GM19397 (cell line): ENCODE data around the gene VPS39.

Experiments
- ATAC-seq: cut with Tn5 transposase; IDR thresholded peaks from one replicate; pipeline ENCODE4 v1.9.1; 2021; ENCODE audit warnings: mild to moderate bottlenecking, moderate library complexity; ENCODE audit not compliant: unreplicated experiment

The VPS39 gene

DNA sequence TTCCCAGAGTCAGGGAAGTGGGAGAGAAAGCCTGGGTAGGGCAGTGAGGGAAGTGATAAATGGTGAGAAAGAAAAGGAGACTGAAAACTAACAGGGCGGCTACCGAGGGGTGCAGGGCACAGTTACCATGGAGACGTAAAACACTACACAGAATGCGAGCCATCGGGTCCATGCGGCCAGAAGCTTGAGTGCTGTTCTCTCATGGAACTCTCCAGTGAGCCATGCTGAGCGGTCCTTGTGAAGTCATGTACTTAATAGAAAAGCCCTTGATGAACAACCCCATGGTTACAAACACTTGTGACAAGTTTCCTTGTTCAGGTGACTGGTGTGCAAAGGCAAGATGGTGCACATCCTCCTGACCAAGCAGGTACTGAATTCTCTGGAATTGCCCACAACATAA, 48.0 kb downstream of the VPS39 start:
- ATAC-seq = no peak

DNA sequence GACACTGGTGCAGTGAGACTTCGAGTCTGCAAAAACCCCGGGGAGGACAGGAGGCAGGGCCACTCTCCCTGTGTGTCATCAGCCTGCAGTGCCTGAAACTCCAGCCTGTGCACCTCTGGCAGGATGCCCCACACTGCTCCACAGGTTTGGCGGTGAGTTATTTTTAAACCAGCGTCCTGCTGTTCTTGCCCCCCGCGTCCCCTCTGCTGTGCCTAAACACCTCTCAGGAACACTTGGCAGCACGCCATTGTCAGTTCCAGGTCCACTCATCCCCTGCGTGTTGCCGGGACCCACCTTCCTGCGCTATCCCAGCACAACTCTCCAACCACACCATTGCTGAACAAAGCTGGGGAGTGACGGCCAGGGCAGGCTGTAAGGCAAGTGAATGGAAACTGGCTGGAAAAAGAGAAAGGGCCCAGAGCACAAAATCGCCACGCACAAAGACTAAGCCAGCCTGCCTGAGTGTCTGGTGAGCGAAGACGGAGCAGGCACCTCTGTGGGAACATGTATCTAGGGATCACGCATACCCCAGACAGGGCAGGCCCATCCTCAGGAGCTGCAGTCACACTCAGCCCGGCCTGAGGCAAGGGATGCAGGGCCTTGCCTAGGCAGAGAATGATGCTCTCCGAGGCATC, 48.6 kb downstream of the VPS39 start:
- ATAC-seq = no peak

DNA sequence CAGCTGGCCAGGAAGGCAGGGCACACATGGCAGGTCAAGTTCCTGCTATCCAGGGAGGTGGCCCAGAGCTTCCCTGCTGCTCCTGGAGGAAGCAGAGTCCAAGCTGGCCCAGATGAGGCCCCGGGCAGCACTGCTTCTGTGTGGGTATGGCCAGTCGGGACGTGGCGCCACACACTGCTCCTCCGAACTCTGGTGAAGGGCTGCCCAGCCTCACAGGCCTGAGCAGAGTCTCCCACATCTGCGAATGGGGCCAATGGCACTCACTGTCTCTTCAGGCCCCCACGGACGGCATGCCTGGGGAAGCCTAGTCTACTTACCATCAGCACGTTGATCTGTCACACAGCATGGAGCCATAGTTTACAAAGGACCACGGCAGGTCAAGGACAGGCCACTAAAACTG, 49.2 kb downstream of the VPS39 start:
- no peak for ATAC-seq

DNA sequence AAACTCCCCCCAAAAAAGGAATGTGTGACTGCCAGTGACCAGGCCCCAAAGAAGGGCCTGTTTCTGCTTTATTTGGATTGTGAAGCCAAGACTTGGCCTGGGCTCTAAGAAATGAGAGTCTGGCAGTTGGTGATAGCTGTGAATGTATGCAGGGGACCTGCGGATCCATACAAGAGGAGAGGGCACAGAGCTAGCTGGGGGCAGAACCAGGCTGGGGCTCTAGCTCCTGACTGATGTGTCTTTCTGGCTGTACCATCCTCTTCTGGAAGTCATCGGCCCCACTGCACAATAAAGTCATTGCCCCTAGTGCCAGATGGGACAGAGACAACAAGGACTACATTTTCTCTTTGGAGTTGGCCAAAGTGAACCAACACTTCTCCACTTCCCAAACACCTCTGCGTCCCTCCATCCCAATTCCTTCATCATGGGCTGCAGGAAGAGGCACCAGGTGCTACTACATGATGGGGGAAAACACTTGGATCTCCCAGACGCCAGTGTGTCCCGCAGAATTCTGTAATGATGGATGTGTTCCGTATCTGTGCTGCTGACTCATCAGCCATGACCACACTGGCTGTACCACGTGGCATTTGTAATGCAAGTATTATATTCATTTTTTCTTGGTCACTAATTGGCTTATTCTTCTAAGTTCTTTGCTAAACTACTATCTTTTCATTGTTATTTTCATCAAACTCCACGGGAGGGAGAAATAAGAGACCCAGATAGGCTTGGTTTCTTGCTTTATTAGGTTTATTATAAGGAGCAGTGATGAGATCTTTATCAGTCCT, 49.9 kb downstream of the VPS39 start:
- no peak for ATAC-seq

DNA sequence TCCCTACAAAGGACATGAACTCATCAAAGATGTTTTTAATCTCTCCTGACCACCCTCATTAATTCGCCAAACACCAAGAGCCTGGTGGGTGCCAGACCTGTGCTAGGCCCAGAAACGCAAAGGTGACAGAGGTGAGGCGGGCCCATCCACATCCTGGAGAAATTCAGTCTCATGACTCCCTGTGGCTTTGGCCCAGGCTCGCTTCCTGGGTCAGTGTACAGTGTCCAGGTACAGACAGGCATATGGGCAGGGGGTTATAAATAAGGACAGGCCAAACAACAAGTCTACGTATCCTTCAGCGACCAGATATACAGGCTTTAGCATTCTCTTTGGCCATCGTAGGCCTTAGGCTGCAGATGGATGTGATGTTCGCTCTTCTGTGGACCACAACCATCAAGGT, 50.7 kb downstream of the VPS39 start:
- no peak for ATAC-seq

DNA sequence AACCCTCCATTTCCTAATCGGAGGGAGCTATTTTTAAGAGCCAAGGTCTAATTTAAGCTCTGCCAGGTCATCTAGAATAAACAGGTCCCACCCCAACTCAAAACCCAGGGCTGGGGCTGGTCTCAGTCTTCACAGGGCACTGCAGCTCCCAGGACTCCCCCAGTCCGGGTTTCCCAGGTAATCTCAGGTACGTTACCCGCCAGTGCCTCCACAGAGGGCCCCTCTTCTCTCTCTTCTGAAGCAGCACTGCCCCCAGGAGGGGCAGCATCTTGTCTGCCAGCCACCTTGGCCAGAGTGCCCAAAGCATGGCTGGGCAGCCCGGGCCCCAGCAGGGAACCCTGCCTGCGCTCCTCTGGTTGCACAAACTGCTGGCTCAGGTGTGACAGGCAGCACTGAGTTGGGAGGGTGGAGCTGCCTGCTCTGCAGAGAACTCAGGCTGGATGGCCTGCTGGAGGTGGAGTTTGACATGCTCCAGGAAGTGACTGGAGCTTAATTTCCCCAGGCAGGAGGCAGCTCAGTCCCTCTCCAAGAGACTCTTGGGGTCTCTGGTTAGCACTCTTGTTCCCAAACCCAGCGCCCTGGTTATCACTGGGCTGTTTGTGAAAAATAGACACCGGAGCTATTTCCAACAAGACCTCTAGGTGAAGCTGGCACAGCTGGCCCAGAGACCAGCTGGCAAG, 51.7 kb downstream of the VPS39 start, which contains the start of gene PLA2G4F:
PLA2G4F (minus strand) TSS at position 394 of the 680 bp plus-strand sequence; CDS start at position 307, 87 bp downstream.
- no peak for ATAC-seq

DNA sequence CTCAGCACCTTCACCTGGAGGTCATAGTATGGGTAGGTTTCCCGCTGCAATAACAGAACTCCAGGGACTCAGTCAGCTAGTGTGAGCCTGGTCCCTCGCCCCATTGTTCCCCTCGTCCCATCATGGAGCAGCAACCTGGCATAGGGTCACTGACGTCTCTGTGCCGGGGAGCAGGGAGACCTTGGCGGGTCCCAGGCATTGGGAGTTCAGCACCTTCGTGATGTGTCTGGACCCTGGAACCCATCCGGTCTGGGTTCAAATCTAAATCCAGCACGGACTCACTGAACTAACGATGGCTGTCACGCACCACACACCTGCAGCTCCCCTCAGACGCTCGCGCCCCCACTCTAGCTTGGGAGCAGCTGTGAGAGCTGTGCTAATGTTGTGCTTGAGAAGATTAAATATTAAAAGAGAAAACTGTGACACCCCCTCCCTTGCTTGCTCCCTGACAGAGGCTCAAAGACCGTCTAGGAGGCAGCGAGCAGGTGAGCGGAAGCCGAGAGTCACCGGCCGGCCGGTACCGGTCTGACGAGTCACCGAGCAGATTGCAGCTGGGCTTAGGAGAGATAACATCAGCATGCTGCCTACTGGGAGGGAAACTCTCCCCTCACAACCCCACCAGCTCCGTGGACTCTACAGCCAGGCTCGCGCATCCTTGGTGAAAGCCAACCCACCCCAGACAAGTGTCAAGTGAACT, 52.4 kb downstream of the VPS39 start:
- no peak for ATAC-seq

DNA sequence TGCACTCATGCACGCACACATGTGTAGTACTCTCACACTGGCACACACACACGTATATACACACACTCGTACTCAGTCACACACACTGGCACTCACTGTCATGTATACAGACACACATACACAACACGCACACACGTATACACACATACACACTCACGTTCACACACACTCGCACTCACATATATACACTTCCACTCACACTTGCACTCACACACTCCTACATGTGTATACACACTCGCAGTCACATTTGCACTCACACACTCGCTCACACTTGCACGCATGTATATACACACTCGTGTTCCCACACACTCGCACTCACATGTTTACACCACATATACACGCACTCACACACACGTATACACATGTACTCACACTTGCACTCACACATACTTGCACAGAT, 53.1 kb downstream of the VPS39 start:
- no peak for ATAC-seq

DNA sequence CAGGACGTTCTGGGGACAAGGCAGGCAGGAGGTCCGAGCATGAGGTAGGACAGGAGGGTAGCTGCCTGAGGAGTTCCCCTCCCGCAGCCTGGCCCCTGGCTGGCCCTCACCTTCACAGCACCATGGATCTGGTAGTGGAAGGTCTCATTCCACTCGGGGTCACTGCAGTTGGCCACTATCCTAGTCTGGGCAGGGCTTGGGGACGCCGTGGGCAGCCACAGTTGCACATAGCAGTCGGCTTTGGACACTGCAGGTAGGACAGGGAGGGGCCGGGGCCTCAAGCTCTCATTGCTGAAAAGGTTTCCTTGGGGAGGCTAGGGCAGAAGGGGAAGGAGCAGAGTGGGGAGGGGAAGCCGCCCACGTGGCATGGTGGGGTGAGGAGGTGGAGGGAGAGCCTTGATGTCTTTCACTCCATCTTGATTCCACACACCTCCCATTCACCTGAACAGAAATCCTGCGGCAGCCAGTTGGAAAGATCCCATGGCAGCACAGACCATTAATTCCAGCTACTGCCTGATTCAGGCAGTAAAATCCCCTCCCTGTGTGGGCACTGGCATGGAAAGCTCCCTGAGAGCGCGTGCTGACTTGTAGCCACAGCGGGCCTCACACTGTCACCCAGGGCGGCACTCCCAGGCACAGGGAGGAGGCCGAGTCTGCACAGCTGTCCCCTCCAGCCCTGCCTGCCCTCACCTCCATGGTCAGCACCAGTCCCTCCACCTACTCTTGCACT, 53.7 kb downstream of the VPS39 start:
- no peak for ATAC-seq

DNA sequence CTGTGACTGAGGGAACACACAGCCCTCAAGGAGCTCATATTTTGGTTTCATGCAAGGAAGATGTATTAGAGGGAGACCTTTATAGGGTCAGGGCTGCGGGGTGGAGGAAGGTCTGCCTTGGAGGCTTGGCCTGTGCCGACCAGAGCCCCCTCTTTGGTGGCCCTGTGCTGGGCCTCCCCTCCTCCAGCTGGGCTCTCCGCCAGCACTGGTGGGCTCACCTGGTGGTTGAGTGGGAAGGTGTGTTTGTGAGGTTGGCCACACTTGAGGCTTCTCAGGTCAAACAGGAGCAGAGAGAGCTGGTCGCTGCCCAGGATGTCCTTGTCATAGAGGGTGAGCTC, 54.3 kb downstream of the VPS39 start:
- ATAC-seq = no peak

DNA sequence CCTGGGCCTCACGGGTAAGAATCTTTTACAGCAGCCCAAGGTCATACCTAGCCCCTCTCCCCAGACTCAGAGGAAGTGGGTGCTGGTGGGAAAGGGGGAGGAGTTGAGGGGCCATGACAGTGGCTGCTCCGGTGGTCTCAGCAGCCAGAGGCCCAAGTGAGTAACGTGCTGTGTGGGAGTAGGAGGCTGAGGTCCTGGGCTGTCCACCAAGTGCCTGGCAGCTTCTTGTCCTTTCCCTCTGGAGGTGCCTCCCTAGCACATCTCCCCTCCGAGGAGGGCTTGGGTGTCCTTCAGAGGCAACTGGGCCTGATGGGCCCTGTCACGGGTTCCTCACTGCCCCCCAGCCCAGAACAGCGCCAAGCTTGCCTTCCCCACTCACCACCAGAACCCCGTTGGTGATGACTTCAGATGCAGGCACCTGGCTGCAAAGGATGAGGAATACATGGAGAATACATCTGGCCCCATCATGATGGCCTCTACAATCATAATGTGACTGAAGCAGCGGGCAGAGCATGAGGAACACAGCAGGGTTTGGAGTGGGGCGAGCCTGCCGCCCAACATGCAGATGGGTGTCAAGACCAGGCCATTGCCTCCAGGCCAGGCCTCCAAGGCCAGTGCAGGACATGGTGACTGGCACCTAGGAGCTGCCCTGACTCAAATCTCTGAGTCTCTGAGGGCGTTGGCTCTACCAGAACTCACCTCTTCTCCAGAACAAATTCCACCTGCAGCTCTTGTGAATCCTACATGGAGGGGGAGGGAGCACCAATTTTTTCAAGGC, 55.0 kb downstream of the VPS39 start:
- no peak for ATAC-seq

DNA sequence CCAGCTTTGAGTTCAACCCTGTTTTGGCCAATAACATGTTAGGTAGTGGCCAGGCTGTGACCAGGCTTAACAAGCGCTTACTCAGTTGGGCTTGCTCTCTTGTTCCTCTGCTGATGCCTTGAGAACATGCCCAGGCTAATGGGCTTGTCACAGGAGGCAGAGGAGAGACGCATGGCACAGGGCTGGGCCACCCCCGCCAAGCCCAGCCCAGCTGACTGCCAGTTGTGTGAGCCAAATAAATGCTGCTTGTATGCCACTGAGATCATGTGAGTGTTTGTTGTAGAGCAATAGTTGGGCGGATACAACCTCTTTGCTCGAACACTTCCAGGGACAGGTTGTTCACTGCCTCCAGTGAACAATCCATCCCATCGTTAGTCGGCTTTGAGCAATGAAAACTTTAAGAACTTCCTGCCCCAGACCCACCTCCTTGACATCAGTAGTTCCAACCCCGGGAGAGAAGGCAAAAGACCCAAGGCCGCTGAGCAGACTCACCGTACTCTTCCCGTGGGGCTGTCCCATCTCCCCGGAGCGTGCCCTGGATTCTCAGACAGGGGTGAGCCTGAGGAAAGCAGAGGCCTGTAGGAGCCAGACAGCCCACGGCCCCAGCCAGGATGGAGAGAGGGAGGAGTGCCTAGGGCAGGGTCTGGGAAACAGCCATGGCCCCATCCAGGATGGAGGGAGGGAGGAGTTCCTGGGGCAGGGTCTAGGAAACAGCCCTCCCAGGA, 55.7 kb downstream of the VPS39 start:
- ATAC-seq = no peak

DNA sequence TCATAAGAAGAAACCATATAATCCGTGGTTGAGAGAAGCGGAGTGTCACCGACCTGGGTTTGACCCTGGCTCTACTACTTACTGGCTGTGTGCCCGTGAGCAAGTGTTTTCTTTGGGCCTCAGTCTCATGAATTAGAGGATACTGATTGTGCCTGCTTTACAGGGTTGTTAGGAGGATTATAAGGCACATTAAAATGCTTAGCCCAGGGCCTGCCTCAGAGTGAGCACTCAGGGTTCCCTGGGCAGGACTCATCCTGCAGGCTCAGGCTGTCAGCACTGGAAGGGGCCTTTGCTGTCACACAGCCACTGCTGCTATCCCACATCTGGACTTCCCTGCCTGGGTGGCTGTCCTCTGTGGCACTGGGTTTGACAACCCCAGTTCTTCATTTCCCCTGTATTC, 56.4 kb downstream of the VPS39 start:
- ATAC-seq = no peak

DNA sequence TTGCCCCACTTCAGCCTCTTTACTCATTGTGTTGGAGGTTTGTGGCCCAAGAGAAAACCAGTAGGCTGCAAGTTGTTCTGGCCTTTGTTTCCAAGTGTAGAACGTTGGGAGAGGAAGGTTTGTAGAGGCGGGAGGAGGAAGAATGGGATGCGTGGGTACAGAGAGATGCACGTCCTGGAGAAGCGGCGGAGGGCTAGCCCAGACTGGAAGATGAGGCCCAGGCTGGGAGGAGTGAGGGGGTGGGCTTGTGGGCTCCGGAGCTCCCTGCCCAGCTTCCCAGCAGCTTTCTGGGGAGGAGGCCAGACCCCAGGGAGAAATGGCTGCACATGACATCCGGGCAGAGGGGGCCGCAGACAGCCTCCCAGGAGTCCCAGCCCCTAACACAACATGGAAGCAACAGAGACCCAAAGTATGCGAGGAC, 57.0 kb downstream of the VPS39 start:
- ATAC-seq = no peak

DNA sequence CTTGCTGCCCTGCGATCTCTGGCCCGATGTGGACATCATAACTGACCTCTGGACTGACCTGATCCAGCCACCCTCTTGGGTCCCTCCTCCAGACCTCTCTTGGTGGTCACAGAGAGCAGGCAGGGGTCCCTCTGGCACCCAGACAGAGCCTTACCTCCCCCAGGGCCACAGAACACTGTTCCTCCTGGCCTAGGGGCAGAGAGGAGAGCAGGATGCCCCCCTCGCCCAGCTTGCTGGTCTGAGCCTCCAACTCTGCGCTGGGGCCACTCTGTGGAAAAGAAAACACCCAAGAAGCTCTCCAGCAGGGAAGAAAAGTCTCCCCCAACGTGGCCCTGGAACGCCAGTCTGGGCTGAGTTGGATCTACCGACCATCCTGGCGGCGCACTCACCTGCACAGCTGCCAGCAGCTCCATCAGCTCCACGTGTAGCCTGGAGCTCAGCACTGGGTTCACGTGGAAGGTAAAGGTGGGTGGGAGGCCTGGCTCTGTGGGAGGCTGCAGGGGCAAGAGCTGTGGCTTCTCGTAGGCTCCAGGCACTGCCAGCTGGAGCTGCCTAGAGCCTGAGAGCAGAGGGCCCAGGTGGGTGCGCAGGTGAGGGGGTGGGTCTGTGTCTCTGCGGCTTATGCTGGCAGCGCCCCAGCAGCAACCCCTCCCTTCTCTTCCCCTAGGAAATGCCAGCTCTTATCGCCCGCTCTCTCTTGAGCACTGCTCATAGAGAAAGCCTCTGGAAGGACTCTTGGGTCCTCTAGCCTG, 57.7 kb downstream of the VPS39 start:
- ATAC-seq = no peak

DNA sequence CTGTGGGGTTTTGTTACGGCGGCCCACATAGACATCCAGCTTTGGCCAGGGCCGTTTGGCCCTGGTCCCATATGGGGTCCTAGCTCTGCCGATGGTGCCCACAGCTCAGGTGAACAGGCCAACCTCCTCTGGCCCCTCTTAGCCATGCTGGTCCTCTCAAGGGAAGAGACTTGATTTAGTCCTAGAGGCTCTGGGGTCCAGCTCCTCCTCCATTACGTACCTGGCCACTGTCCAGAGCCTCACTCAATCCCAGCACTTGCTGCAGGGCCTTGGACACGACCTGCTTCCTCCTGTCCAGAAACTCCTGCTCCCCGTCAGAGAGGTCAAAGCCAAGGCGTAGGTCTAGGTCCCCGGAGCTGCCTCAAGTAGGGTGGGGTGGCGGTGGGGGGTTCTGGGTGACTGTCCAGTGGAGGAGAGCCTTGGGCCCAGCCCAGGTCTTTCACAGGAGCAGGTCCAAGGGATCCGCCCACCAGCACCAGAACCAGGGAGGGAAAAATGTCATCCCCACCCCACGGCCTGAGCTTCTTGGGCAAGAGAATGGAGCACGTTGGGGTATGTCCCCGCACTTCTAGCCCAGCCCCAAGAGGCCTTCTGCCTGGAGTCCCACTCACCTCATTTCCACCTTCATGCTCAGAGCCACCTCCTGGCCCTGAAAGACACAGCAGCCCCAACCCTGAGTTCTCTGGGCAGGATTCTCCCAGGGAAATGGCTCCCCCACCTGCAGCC, 58.4 kb downstream of the VPS39 start:
- no peak for ATAC-seq

DNA sequence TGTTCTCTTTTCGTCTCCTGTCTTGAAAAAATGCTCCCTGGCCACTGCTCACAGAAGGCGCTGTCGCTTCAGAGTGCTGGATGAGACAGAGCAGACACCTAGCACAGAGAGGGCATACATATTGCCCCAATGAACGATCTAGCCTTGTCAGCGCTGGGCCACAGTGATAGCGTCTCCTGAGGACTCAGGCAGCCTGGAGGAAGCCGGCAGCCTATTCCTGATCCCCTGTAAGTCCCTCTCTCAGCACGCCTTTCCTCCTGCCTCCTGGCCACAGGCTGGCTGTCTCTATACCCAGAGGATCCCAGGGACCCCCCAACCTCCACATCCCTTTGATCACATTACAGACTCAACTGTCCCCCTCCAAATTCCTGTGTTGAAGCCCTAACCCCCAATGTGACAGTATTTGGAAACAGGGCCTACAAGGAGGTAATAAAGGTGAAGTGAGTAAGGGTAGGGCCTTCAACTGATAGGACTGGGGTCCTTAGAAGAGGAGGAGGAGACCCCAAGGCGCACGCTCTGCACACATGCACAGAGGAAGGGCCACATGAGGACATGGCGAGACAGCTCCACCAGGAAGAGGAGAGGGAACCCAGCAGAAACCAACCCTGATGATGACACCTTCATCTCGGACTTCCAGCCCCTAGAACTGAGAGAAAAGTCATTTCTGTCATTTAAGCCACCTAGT, 59.2 kb downstream of the VPS39 start:
- no peak for ATAC-seq

DNA sequence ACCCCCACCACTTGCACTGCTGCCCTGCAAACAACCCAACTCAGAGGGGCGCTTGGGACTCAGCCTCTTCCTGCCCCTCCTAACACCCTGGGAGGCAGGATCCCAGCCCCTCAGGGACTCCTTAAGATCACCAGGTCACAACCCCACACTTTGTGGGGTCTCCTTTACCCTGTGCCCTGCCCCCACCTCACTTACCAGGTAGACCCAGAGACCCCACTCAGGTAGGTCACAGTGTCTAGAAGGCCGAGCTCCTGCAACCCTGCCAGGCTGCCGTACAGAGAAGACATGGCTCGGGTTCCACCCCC, 60.7 kb downstream of the VPS39 start:
- ATAC-seq = no peak
